Measurements from ENCODE around the gene HPN. TPM values are rescaled to one million over a fixed set of nuclear protein-coding genes. Genes with fewer than 3 reads are reported as not detected.

Gene HPN
- total RNA-seq, 6 experiments from 2014 or later = not detected

GRCh38 chr19:35104361-35104760 lies 62.8 kb downstream of the HPN start:
- peaks cover 7% of the 10 kb centered on the region for H3K9me3 Mint-ChIP-seq
- DNase-seq = no peak
- peaks cover 10% of the 10 kb centered on the region for H3K27me3 Mint-ChIP-seq (ENCODE audit: insufficient read depth)
- no peak overlapping the region for H3K27ac Mint-ChIP-seq
- no peak for TF ChIP-seq CTCF (IDR thresholded peaks at IDR 0.05)
- H3K4me3 Mint-ChIP-seq = no peak overlapping the region
- no peaks in the 10 kb centered on the region for H3K36me3 Mint-ChIP-seq (ENCODE audit: low read depth)
- no peaks in the 10 kb centered on the region for H3K4me1 Mint-ChIP-seq (ENCODE audit: low read depth)

GRCh38 chr19:35105047-35105410 lies 63.5 kb downstream of the HPN start:
- H3K9me3 Mint-ChIP-seq = peaks cover 7% of the 10 kb centered on the region
- no peak overlapping the region for H3K4me3 Mint-ChIP-seq
- TF ChIP-seq CTCF (IDR thresholded peaks at IDR 0.05) = no peak
- H3K4me1 Mint-ChIP-seq (ENCODE audit: low read depth) = no peaks in the 10 kb centered on the region
- peaks cover 15% of the 10 kb centered on the region for H3K27me3 Mint-ChIP-seq (ENCODE audit: insufficient read depth)
- DNase-seq = no peak
- no peak overlapping the region for H3K27ac Mint-ChIP-seq
- no peaks in the 10 kb centered on the region for H3K36me3 Mint-ChIP-seq (ENCODE audit: low read depth)

GRCh38 chr19:35105411-35106290 lies 64.1 kb downstream of the HPN start:
- Mint-ChIP-seq H3K27me3 (ENCODE audit: insufficient read depth) (peaks cover 15% of the 10 kb centered on the region), H3K4me3 (no peak overlapping the region), H3K36me3 (ENCODE audit: low read depth) (no peaks in the 10 kb centered on the region), H3K27ac (no peak overlapping the region), H3K4me1 (ENCODE audit: low read depth) (no peaks in the 10 kb centered on the region), H3K9me3 (peaks cover 7% of the 10 kb centered on the region)
- DNase-seq = no peak
- TF ChIP-seq CTCF (IDR thresholded peaks at IDR 0.05) = no peak

- peaks cover 7% of the 10 kb centered on the region for H3K9me3 Mint-ChIP-seq
Measured at GRCh38 chr19:35106291-35106583, 64.7 kb downstream of the HPN start.

GRCh38 chr19:35106898-35107541 lies 65.5 kb downstream of the HPN start:
- no peak overlapping the region for H3K4me3 Mint-ChIP-seq
- no peaks in the 10 kb centered on the region for H3K4me1 Mint-ChIP-seq (ENCODE audit: low read depth)
- peaks cover 7% of the 10 kb centered on the region for H3K9me3 Mint-ChIP-seq
- no peak overlapping the region for H3K27ac Mint-ChIP-seq
- H3K27me3 Mint-ChIP-seq (ENCODE audit: insufficient read depth) = peaks cover 14% of the 10 kb centered on the region
- H3K36me3 Mint-ChIP-seq (ENCODE audit: low read depth) = no peaks in the 10 kb centered on the region
- no peak for DNase-seq
- TF ChIP-seq CTCF (IDR thresholded peaks at IDR 0.05) = no peak

More at GRCh38 chr19:35106291-35106583, 64.7 kb downstream of the HPN start:
- H3K27me3 Mint-ChIP-seq (ENCODE audit: insufficient read depth) = peaks cover 13% of the 10 kb centered on the region
- H3K4me1 Mint-ChIP-seq (ENCODE audit: low read depth) = no peaks in the 10 kb centered on the region
- no peak overlapping the region for H3K27ac Mint-ChIP-seq
- no peaks in the 10 kb centered on the region for H3K36me3 Mint-ChIP-seq (ENCODE audit: low read depth)
- no peak for DNase-seq
- no peak for TF ChIP-seq CTCF (IDR thresholded peaks at IDR 0.05)
- no peak overlapping the region for H3K4me3 Mint-ChIP-seq
